Endothelial cell of umbilical vein (primary cell): ENCODE measurements around the gene RAB44. TPM values are rescaled to one million over a fixed set of nuclear protein-coding genes. Genes with fewer than 3 reads are reported as not detected.

Experiments used
- BruUV-seq: library from RNA; stranded (reverse); fragments of 400-500 nt; replicated peaks from 2 replicates; lab custom pipeline; 2021; lab: Mats Ljungman, UMichigan
- CTCF ChIA-PET: fragments of 300-600, 350-600 bp; sonication (Branson Sonifier 250); formaldehyde crosslinking; loops from one replicate; lab custom pipeline; 2021; ENCODE audit warnings: antibody characterized with exemption, inconsistent platforms; lab: Charles Lee
- POLR2A ChIA-PET: fragments of 300-600, 350-600 bp; sonication (Branson Sonifier 250); formaldehyde crosslinking; loops from one replicate; lab custom pipeline; 2021; ENCODE audit warnings: antibody characterized with exemption, inconsistent platforms; lab: Charles Lee
- DNase-seq: peaks from one replicate; pipeline ENCODE4 v3.0.0-alpha.2; 2011; ENCODE audit warnings: low read depth, low spot score
- FAIRE-seq: peaks from 2 replicates; lab custom pipeline; 2011; peaks lifted over from hg19 to GRCh38; lab: Jason Lieb, UNC
- H2AFZ ChIP-seq: 2 replicates; pipeline ENCODE4 v1.6.0; 2012; ENCODE audit warnings: low read depth, low read length, control low read depth, inconsistent platforms
- H3K27ac ChIP-seq: 2 replicates; pipeline ENCODE4 v1.5.1; 2011; ENCODE audit warnings: low read depth, mild to moderate bottlenecking, control low read depth, low read length, moderate library complexity; ENCODE audit not compliant: insufficient read depth
- H3K27me3 ChIP-seq, 2 experiments: 2 replicates each; pipeline versions ENCODE4 v1.6.0 to v1.6.1; 2011; ENCODE audit warnings: low read length in 2 of 2, mixed read lengths in 1 of 2; ENCODE audit not compliant: control insufficient read depth in 2 of 2, insufficient read depth in 2 of 2
- H3K36me3 ChIP-seq, 2 experiments: 2 replicates in 1 of 2; 3 replicates in 1 of 2; pipeline ENCODE4 v1.5.1; 2011; ENCODE audit warnings: low read length in 2 of 2, mild to moderate bottlenecking in 1 of 2, moderate library complexity in 1 of 2; ENCODE audit not compliant: control insufficient read depth in 2 of 2, insufficient read depth in 2 of 2; ENCODE audit errors: extremely low read depth in 1 of 2
- H3K4me1 ChIP-seq: 3 replicates; pipeline ENCODE4 v1.5.1; 2011; ENCODE audit warnings: mild to moderate bottlenecking, low read length; ENCODE audit not compliant: control insufficient read depth, insufficient read depth; ENCODE audit errors: extremely low read depth
- H3K4me2 ChIP-seq: 2 replicates; pipeline ENCODE4 v1.6.1; 2011; ENCODE audit warnings: low read length, control low read depth, mixed read lengths; ENCODE audit not compliant: insufficient read depth
- H3K4me3 ChIP-seq, 3 experiments: fragments of 200-600 bp in 1 of 3; sonication (generic), shearing (Covaris generic) in 1 of 3; replicated peaks in 1 of 3; 2 replicates each; pipeline ENCODE4 v1.5.1; 2011 to 2016; ENCODE audit warnings: control low read depth in 3 of 3, low read length in 3 of 3, mild to moderate bottlenecking in 2 of 3, inconsistent platforms in 1 of 3, low read depth in 1 of 3, moderate library complexity in 1 of 3; ENCODE audit not compliant: insufficient read depth in 1 of 3
- H3K79me2 ChIP-seq: 2 replicates; pipeline ENCODE4 v1.6.0; 2012; ENCODE audit warnings: low read length, inconsistent platforms; ENCODE audit not compliant: control insufficient read depth, insufficient read depth
- H3K9ac ChIP-seq: replicated peaks from 2 replicates; pipeline ENCODE3; 2011; ENCODE audit warnings: low read length, control low read depth; ENCODE audit not compliant: insufficient read depth; ENCODE audit errors: extremely low read depth
- H3K9me1 ChIP-seq: replicated peaks from 3 replicates; pipeline ENCODE4 v1.6.0; 2011; ENCODE audit warnings: mild to moderate bottlenecking, low read length; ENCODE audit not compliant: control insufficient read depth, insufficient read depth; ENCODE audit errors: extremely low read depth
- H3K9me3 ChIP-seq: replicated peaks from 2 replicates; pipeline ENCODE4 v1.5.1; 2012; ENCODE audit warnings: low read length, inconsistent platforms; ENCODE audit not compliant: control insufficient read depth, insufficient read depth
- H4K20me1 ChIP-seq: replicated peaks from 2 replicates; pipeline ENCODE3; 2011; ENCODE audit warnings: mild to moderate bottlenecking, low read length; ENCODE audit not compliant: control insufficient read depth, insufficient read depth; ENCODE audit errors: extremely low read depth
- EZH2 ChIP-seq: IDR thresholded peaks from 2 replicates; pipeline ENCODE4 v1.6.1; 2012; ENCODE audit warnings: borderline replicate concordance, low read depth, mild to moderate bottlenecking, moderate library complexity, low read length, inconsistent platforms; ENCODE audit not compliant: severe bottlenecking
- FOS ChIP-seq: IDR thresholded peaks from 2 replicates; pipeline ENCODE4 v1.6.1; 2011; ENCODE audit warnings: mild to moderate bottlenecking, low read length, moderate library complexity, borderline replicate concordance; ENCODE audit not compliant: insufficient read depth
- GATA2 ChIP-seq: IDR thresholded peaks from 2 replicates; pipeline ENCODE4 v1.7.0; 2011; ENCODE audit warnings: low read depth, mild to moderate bottlenecking, moderate library complexity, mixed read lengths, low read length; ENCODE audit not compliant: insufficient read length, insufficient read depth
- JUN ChIP-seq: IDR thresholded peaks from 2 replicates; pipeline ENCODE4 v1.6.1; 2011; ENCODE audit warnings: borderline replicate concordance, low read depth; ENCODE audit not compliant: insufficient read length, insufficient read depth
- MAX ChIP-seq: IDR thresholded peaks from 2 replicates; pipeline ENCODE4 v1.6.1; 2011; ENCODE audit not compliant: insufficient read depth, insufficient read length
- MYC ChIP-seq: IDR thresholded peaks from one replicate; pipeline ENCODE4 v1.6.1; 2011; ENCODE audit warnings: mild to moderate bottlenecking, low read depth, low read length
- POLR2A ChIP-seq: IDR thresholded peaks from 2 replicates; pipeline ENCODE4 v1.6.1; 2012; ENCODE audit warnings: low read depth, mild to moderate bottlenecking, control low read depth, low read length
- POLR2AphosphoS5 ChIP-seq: IDR thresholded peaks from 2 replicates; pipeline ENCODE4 v1.6.1; 2012; ENCODE audit warnings: low read depth, mild to moderate bottlenecking, control low read depth, low read length, moderate library complexity; ENCODE audit not compliant: insufficient read depth
- dilution Hi-C: fragments of 300-500 bp; cut with MboI; formaldehyde crosslinking; loops from one replicate; pipeline ENCODE4 v1.15.0; 2019; ENCODE audit warnings: low sequenced_read_pairs; ENCODE audit not compliant: extremely low pct_ligation_motif_present
- intact Hi-C: fragments of 100-400 bp; cut with micrococcal nuclease; formaldehyde crosslinking; loops from one replicate; pipeline ENCODE4 v1.10.0; 2022
- polyA plus RNA-seq, 4 experiments: library from polyadenylated mRNA; depleted of rRNA in 3 of 4; stranded (reverse) in 3 of 4; unstranded in 1 of 4; fragments of >200 nt; gene quantifications; 2 replicates each; pipeline versions ENCODE4 v1.2.1 to v1.2.3, GENCODE V29; 2011 to 2012; ENCODE audit warnings: missing spikeins in 1 of 4
- total RNA-seq: library from RNA; stranded (reverse); gene quantifications from 2 replicates; pipeline ENCODE4 v1.2.3, GENCODE V29; 2021
- TF ChIP-seq, protein P1 (sequence below), 2 donors: IDR thresholded peaks; 1 replicate in 1 of 2; 2 replicates in 1 of 2; pipeline ENCODE4 v1.5.1; 2011; ENCODE audit warnings: low read length in 2 of 2, mild to moderate bottlenecking in 2 of 2, moderate library complexity in 2 of 2, control low read depth in 1 of 2, inconsistent platforms in 1 of 2, low read depth in 1 of 2; ENCODE audit not compliant: insufficient read depth in 1 of 2; ENCODE audit errors: extremely low read depth in 1 of 2

Gene RAB44
- total and polyA plus RNA-seq, 2 donors (not counting 3 experiments of a cell fraction or from before 2014, with no cell fraction given), result 0.03 to 0.11 TPM

DNA sequence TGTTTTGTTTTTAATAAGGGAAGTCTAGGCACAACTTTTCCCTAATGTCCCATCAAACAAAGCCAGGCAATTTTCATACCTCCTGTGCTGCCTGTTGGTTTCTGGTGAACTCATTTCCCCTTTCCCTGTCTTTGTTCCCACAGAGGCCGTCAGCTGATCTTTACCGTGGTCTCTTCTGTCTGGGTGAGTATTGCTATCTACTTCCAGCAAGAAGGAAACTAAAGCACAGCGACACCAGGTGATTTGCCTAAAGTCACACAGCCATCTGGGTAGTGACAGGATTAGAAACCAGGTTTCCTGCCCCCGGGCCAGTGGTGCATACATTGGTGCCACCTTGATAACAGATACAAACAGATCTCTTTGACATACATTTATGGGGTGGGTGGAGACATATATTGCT, 59.6 kb downstream of the RAB44 start:
- ChIA-PET CTCF (interaction anchor here (1.1 to 2.8 kb wide), 3 partner anchors 12 to 142 kb away, joined by 4 to 11 read pairs (median 8); no protein-coding TSS in a partner anchor), POLR2A (no interaction called here)
- Histone ChIP-seq H4K20me1 (no peaks in the 10 kb centered on the region), H3K27me3 (no peaks in the 10 kb centered on the region), H3K4me1 (peaks cover 47% of the 10 kb centered on the region), H3K9me3 (no peaks in the 10 kb centered on the region), H2AFZ (no peak overlapping the region), H3K27ac (peak overlapping the region; percentile 96), H3K4me3 (no peak overlapping the region), H3K9me1 (no peaks in the 10 kb centered on the region), H3K36me3 (no peaks in the 10 kb centered on the region), H3K79me2 (no peaks in the 10 kb centered on the region), H3K4me2 (peak overlapping the region; percentile 4), H3K9ac (peak overlapping the region; percentile 62)
- dilution Hi-C loops, result no loop called here
- intact Hi-C loops, result no loop called here
- no TSS peak for BruUV-seq
- TF ChIP-seq, protein P1, sequence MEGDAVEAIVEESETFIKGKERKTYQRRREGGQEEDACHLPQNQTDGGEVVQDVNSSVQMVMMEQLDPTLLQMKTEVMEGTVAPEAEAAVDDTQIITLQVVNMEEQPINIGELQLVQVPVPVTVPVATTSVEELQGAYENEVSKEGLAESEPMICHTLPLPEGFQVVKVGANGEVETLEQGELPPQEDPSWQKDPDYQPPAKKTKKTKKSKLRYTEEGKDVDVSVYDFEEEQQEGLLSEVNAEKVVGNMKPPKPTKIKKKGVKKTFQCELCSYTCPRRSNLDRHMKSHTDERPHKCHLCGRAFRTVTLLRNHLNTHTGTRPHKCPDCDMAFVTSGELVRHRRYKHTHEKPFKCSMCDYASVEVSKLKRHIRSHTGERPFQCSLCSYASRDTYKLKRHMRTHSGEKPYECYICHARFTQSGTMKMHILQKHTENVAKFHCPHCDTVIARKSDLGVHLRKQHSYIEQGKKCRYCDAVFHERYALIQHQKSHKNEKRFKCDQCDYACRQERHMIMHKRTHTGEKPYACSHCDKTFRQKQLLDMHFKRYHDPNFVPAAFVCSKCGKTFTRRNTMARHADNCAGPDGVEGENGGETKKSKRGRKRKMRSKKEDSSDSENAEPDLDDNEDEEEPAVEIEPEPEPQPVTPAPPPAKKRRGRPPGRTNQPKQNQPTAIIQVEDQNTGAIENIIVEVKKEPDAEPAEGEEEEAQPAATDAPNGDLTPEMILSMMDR (IDR thresholded peaks at IDR 0.05; ENCODE audit: extremely low read depth in 1 of 2, insufficient read depth in 1 of 2, low read depth in 1 of 2, low read length in 2 of 2), result no peak
- TF ChIP-seq GATA2 (no peak), FOS (no peak), POLR2A (no peak), EZH2 (no peak), POLR2AphosphoS5 (no peak), MYC (no peak), JUN (no peak), MAX (no peak)
- FAIRE-seq (peak; percentile 97), DNase-seq (peak; percentile 82)
